NOMO-1 (cell line): ENCODE results near the gene ATP12A.
"Not testable (repeated sequence)": the region's sequence is repeated elsewhere in the genome, so short reads cannot be mapped to it uniquely, and the experiment has no call there.

Experiments
- DNase-seq, 2 experiments: peaks; one replicate each; lab custom pipeline; 2025; ENCODE audit not compliant: unreplicated experiment in 2 of 2; lab: John Stamatoyannopoulos, UW

The ATP12A gene

GRCh38 chr13:24724714-24725113, 44.5 kb downstream of the ATP12A start:
- no peak for DNase-seq

- peak; percentile 19 to 50 for DNase-seq
Observed at GRCh38 chr13:24725379-24725778, 45.2 kb downstream of the ATP12A start.

- peak; percentile 41 to 67 for DNase-seq
Observed at GRCh38 chr13:24727731-24728601, 47.8 kb downstream of the ATP12A start.

- not testable (repeated sequence) for DNase-seq
Observed at GRCh38 chr13:24730873-24731567, 50.8 kb downstream of the ATP12A start.

- peak in 1 of 2 experiments; percentile 22 for DNase-seq
Observed at GRCh38 chr13:24734950-24735349, 54.7 kb downstream of the ATP12A start.

- DNase-seq, result no peak
Observed at GRCh38 chr13:24737042-24737441, 56.8 kb downstream of the ATP12A start.

- no peak for DNase-seq
Observed at GRCh38 chr13:24738366-24738847, 58.2 kb downstream of the ATP12A start.

- no peak for DNase-seq
Observed at GRCh38 chr13:24740014-24740890, 60.0 kb downstream of the ATP12A start.

- no peak for DNase-seq
Observed at GRCh38 chr13:24741016-24741662, 60.9 kb downstream of the ATP12A start.

GRCh38 chr13:24741791-24742190, 61.6 kb downstream of the ATP12A start:
- DNase-seq, result no peak

GRCh38 chr13:24742294-24742693, 62.1 kb downstream of the ATP12A start:
- DNase-seq, result no peak

GRCh38 chr13:24742977-24743376, 62.8 kb downstream of the ATP12A start:
- DNase-seq, result no peak

- no peak for DNase-seq
Observed at GRCh38 chr13:24744247-24744646, 64.0 kb downstream of the ATP12A start.

GRCh38 chr13:24745516-24745860, 65.3 kb downstream of the ATP12A start:
- DNase-seq, result no peak

- no peak for DNase-seq
Observed at GRCh38 chr13:24745861-24746617, 65.8 kb downstream of the ATP12A start.

GRCh38 chr13:24746618-24747247, 66.5 kb downstream of the ATP12A start:
- no peak for DNase-seq

GRCh38 chr13:24747248-24748060, 67.2 kb downstream of the ATP12A start:
- DNase-seq, result no peak

GRCh38 chr13:24748061-24748400, 67.8 kb downstream of the ATP12A start:
- no peak for DNase-seq

GRCh38 chr13:24759197-24759596, 79.0 kb downstream of the ATP12A start:
- DNase-seq, result no peak
